Activated naive CD4-positive, alpha-beta T cell treated with anti-CD3 and anti-CD28 coated beads, Interleukin-2, amount 50 U/mL, for 72 hours (primary cell): ENCODE data around the gene EVL. TPM values are rescaled to one million over a fixed set of nuclear protein-coding genes. Genes with fewer than 3 reads are reported as not detected.
"Not testable (repeated sequence)": the region's sequence is repeated elsewhere in the genome, so short reads cannot be mapped to it uniquely, and the experiment has no call there.

Experiments used
- ATAC-seq, 2 donors: fragments of 150-1000 bp; cut with Tn5 transposase; 2 replicates each; pipeline ENCODE4 v1.10.0; 2021; ENCODE audit warnings: mild to moderate bottlenecking in 2 of 2, moderate library complexity in 2 of 2
- DNase-seq, 2 donors: peaks; one replicate each; pipeline ENCODE4 v3.0.0; 2021 to 2022; ENCODE audit warnings: low spot score in 2 of 2
- H3K27ac Mint-ChIP-seq, 2 donors: one replicate each; pipeline ENCODE4 v1.8.0; 2022; ENCODE audit warnings: mild to moderate bottlenecking in 2 of 2, mixed read lengths in 2 of 2
- H3K36me3 Mint-ChIP-seq, 2 donors: one replicate each; pipeline ENCODE4 v1.8.0; 2022; ENCODE audit warnings: mixed read lengths in 2 of 2
- H3K9me3 Mint-ChIP-seq, 2 donors: one replicate each; pipeline ENCODE4 v1.8.0; 2022; ENCODE audit warnings: mixed read lengths in 2 of 2
- total RNA-seq, 2 donors: library from RNA; stranded (reverse); gene quantifications; one replicate each; pipeline ENCODE4 v1.2.3, GENCODE V29; 2022

The EVL gene
- 100 to 1,000 TPM; 342 to 426 TPM for total RNA-seq

DNA sequence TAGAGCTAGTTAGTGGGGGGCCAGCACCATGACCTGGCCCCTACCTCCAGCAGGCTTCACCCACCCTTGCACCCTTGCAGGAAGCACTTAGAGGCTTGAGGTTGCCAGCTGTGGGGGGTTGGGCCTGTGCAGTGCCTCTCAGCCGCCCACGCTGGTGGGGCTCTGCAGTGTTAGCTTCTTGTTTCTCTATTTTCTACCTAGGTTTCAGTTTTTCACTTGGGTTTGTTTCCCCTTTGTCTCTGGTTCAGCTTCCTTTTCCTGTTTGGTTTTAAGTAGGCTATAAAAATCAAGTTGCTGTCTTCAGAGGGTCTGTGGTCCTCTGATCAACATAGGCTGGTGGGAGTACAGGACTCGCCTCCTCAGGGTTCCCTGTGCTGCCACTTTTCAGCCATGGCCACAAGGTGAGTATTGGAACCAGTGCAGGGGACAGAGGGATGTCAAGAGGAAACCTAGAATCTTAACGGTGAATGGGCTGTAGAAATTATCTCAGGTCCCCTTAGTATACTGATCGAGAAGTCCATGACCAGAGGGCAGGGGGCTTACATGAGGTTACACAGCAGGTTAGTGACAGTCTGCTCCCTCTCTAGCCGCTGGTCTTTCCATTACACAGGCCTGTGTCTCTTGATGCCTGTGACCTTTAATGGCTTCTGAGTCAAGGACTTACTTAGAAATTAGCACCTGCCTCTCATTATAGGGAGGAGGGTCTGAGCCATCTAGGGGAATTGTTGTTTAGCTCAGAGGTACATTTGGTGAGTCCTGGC lies at the start of gene EVL:
EVL (plus strand) TSS at position 312 of the 761 bp plus-strand sequence; CDS start at position 391, 79 bp downstream.
- Mint-ChIP-seq H3K27ac (peak within 1 kb of the TSS; percentile 99), H3K36me3 (peaks cover 36 to 39% of the 10 kb centered on the region in 2 donors), H3K9me3 (no peaks in the 10 kb centered on the region)
- DNase-seq = peak; percentile 70 to 81
- ATAC-seq = peak; percentile 34 to 44

DNA sequence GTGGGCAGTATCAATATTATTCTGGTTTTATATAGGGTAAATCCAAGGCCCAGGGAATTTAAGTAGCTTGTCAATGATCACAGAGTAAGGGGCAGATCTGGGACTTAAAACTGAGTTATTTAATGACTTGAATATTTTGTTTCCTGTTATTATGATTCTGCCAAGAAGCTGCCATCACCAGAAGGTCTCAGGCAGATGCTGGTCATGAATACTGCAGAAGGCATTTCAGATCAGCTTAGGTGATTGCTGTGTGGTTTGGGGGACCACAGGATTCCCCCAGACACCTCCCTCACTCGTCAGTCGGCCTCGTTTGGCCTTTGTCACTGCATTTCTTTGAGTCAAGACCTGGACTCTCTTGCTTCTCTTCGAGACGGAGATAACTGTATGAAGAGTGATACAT lies 47.7 kb upstream of the EVL start:
- Mint-ChIP-seq H3K36me3 (no peaks in the 10 kb centered on the region), H3K9me3 (no peaks in the 10 kb centered on the region), H3K27ac (no peak overlapping the region)
- ATAC-seq (no peak), DNase-seq (no peak)

GRCh38 chr14:100018054-100018453 lies 47.2 kb upstream of the EVL start:
- DNase-seq (no peak), ATAC-seq (no peak)
- Mint-ChIP-seq H3K36me3 (no peaks in the 10 kb centered on the region), H3K9me3 (no peaks in the 10 kb centered on the region), H3K27ac (no peak overlapping the region)

- Mint-ChIP-seq H3K9me3 (no peaks in the 10 kb centered on the region), H3K27ac (no peak overlapping the region), H3K36me3 (no peaks in the 10 kb centered on the region)
- DNase-seq (no peak), ATAC-seq (no peak)
Measured at GRCh38 chr14:100018482-100018881, 46.7 kb upstream of the EVL start.

DNA sequence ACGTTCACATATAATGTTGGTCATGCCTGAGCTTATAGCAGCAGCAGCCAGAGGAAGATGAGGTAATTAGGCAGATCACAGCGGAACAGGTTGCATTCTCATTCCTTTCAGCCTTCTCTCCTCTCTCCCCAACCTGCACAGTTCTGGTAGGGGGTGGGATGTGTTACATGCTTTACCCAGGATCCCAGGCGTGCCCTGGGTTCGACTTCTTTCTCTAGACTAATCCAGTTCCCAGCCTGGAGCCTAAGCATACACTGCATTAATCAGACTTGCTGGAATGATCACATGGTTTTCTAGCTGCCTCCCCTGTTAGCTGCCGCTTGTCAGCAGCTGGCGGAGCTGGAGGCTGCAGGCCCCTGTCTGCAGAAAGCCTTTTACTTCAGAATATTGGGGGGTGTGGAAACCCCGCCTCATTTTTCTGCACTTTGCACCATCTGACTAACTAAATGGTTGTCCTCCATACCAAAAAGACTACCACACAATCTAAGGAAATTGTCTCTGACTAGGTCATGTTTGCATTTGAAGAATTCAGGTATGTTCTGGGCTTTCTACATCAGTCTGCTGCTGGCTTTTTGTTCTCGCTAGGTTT lies 46.0 kb upstream of the EVL start:
- no peak overlapping the region for H3K27ac Mint-ChIP-seq
- ATAC-seq = no peak
- DNase-seq = no peak
- no peaks in the 10 kb centered on the region for H3K36me3 Mint-ChIP-seq
- H3K9me3 Mint-ChIP-seq = no peaks in the 10 kb centered on the region

GRCh38 chr14:100020629-100021028 lies 44.6 kb upstream of the EVL start:
- Mint-ChIP-seq H3K27ac (no peak overlapping the region), H3K36me3 (no peaks in the 10 kb centered on the region), H3K9me3 (no peaks in the 10 kb centered on the region)
- ATAC-seq = no peak
- no peak for DNase-seq

- no peak overlapping the region for H3K27ac Mint-ChIP-seq
Measured at GRCh38 chr14:100022772-100023451, 42.3 kb upstream of the EVL start.

DNA sequence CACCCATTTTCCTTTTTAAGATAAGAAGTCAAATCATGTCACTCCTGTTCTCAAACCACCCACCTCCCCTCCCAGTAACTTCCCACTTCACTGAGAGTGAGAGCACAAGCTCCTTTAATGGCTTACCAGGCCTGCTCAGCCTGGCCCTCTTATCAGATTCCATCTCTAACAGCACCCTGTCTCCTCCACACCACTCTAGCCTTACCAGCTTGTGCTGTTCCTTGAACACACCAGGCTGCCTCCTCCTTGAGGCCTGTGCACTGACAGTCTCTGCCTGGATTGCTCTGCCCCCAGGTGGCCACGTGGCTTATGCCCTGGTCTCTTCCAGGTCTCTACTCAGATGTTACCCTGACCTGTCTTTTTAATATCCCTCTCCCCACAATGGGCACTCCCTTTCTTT lies 40.1 kb upstream of the EVL start:
- no peaks in the 10 kb centered on the region for H3K9me3 Mint-ChIP-seq
- peak overlapping the region; percentile 2 to 50 for H3K27ac Mint-ChIP-seq
- DNase-seq (peak in 1 of 2 donors; percentile 12), ATAC-seq (peak; percentile 63 to 70)
- H3K36me3 Mint-ChIP-seq = no peaks in the 10 kb centered on the region

More at GRCh38 chr14:100022772-100023451, 42.3 kb upstream of the EVL start:
- no peaks in the 10 kb centered on the region for H3K36me3 Mint-ChIP-seq
- no peak for ATAC-seq
- DNase-seq = no peak
- no peaks in the 10 kb centered on the region for H3K9me3 Mint-ChIP-seq

DNA sequence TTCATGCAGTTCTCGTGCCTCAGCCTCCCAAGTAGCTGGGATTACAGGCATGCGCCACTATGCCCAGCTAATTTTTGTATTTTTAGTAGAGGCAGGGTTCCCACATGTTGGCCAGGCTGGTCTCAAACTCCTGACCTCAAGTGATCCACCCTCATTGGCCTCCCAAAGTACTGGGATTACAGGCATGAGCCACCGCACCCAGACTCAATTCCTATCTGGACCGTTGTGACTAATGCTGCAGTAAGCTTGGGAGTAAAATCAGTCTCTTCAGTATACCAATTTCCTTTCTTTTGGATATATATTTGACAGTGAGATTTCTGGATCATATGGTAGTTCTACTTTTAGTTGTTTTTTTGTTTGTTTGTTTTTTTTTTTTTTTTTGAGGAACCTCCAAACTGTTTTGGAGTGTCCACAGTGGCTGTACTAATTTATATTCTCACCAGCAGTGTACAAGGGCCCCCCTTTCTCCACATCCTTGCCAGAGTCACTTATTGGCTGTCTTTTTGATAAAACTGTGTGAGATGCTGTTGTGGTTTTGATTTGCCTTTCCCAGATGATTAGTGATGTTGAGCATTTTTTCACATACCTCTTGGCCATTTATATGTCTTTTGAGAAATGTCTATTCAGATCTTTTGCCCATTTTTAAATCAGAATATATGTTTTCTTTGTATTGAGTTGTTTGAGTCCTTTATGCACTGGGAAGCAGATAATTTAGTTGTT lies 37.3 kb upstream of the EVL start:
- no peak for ATAC-seq
- H3K27ac Mint-ChIP-seq = no peak overlapping the region
- no peaks in the 10 kb centered on the region for H3K9me3 Mint-ChIP-seq
- H3K36me3 Mint-ChIP-seq = no peaks in the 10 kb centered on the region
- no peak for DNase-seq

DNA sequence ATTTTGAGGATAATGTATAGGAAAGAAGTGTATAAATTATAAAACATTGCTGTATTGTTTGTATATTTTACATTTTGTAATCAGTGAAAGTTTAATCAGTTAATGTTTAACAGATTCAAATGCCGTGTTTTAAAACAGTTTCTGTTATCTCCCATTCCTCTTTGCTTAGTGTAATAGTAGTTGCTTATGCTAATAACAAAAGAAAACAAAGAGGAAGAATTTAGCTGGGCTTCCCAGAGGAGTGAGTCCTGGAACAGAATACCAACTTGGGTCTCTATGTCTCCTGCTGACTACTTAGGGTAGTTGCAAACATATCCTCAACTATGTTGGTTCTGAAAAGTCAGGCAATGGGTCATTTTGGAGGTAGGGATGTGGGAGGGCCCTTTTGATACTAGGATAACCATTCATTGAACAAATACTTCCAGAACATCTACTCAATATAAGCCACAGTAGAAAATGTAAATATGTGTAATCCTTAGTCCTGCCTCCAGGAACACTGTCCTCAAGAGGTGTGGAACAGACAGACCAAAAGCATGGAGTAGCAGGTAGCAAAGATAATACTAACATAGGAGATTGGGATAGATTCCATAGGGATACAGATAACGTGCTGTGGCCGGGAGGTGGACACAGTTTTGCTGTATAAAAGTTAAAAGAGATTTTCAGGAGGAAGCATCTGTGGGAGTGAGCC lies 36.1 kb upstream of the EVL start:
- DNase-seq (no peak), ATAC-seq (no peak)
- Mint-ChIP-seq H3K9me3 (no peaks in the 10 kb centered on the region), H3K36me3 (no peaks in the 10 kb centered on the region), H3K27ac (no peak overlapping the region)

DNA sequence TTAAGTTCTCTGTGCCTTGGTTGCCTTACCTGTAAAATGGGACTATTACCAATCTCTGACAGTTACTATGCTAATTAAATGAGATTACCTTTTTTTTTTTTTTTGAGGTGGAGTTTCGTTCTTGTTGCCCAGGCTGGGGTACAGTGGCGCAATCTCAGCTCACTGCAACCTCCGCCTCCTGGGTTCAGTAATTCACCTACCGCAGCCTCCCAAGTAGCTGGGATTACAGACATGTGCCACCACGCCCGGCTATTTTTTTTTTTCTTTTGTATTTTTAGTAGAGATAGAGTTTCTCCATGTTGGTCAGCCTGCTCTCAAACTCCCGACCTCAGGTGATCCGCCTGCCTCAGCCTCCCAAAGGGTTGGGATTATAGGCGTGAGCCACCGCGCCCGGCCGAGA lies 35.2 kb upstream of the EVL start:
- H3K27ac Mint-ChIP-seq, ATAC-seq, H3K9me3 Mint-ChIP-seq, DNase-seq, H3K36me3 Mint-ChIP-seq: not testable (repeated sequence)

- H3K36me3 Mint-ChIP-seq = no peaks in the 10 kb centered on the region
- H3K27ac Mint-ChIP-seq = no peak overlapping the region
- H3K9me3 Mint-ChIP-seq = no peaks in the 10 kb centered on the region
- ATAC-seq = no peak
- DNase-seq = no peak
Measured at GRCh38 chr14:100030452-100031153, 34.6 kb upstream of the EVL start.

- DNase-seq (no peak), ATAC-seq (peak; percentile 32 to 75)
- Mint-ChIP-seq H3K36me3 (no peaks in the 10 kb centered on the region), H3K27ac (peak overlapping the region in 1 of 2 donors; percentile 43), H3K9me3 (no peaks in the 10 kb centered on the region)
Measured at GRCh38 chr14:100031506-100032281, 33.5 kb upstream of the EVL start.

DNA sequence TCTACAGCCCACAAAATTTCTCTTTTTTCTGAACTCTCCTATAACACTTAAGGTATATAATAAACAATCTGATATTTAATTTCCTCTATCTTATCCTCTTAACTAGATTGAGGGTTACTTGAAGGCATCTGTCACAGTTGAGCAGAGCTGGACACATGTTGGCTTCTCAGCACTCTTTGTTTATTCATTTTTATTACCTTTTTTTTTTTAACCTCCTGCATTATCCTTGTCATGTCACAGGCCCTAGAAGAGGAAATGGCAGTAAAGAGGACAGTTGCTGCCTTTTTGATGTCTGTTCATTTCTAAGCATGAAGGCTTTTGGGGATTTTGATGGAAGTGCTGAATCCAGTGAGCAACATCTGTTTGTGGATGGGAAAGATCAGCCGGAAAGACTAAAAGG lies 32.5 kb upstream of the EVL start:
- Mint-ChIP-seq H3K27ac (no peak overlapping the region), H3K36me3 (no peaks in the 10 kb centered on the region), H3K9me3 (no peaks in the 10 kb centered on the region)
- DNase-seq = no peak
- ATAC-seq = no peak

- DNase-seq = no peak
- no peak for ATAC-seq
- Mint-ChIP-seq H3K36me3 (no peaks in the 10 kb centered on the region), H3K9me3 (no peaks in the 10 kb centered on the region), H3K27ac (no peak overlapping the region)
Measured at GRCh38 chr14:100033347-100034075, 31.7 kb upstream of the EVL start.
